Fibroblast of skin of left biceps (primary cell): ENCODE data around the gene SARDH.

Experiments used
- DNase-seq, 2 experiments: peaks; one replicate each; pipeline ENCODE4 v3.0.0-alpha.2; 2013; ENCODE audit warnings: low read depth in 2 of 2

SARDH gene, protein sequence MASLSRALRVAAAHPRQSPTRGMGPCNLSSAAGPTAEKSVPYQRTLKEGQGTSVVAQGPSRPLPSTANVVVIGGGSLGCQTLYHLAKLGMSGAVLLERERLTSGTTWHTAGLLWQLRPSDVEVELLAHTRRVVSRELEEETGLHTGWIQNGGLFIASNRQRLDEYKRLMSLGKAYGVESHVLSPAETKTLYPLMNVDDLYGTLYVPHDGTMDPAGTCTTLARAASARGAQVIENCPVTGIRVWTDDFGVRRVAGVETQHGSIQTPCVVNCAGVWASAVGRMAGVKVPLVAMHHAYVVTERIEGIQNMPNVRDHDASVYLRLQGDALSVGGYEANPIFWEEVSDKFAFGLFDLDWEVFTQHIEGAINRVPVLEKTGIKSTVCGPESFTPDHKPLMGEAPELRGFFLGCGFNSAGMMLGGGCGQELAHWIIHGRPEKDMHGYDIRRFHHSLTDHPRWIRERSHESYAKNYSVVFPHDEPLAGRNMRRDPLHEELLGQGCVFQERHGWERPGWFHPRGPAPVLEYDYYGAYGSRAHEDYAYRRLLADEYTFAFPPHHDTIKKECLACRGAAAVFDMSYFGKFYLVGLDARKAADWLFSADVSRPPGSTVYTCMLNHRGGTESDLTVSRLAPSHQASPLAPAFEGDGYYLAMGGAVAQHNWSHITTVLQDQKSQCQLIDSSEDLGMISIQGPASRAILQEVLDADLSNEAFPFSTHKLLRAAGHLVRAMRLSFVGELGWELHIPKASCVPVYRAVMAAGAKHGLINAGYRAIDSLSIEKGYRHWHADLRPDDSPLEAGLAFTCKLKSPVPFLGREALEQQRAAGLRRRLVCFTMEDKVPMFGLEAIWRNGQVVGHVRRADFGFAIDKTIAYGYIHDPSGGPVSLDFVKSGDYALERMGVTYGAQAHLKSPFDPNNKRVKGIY

DNA sequence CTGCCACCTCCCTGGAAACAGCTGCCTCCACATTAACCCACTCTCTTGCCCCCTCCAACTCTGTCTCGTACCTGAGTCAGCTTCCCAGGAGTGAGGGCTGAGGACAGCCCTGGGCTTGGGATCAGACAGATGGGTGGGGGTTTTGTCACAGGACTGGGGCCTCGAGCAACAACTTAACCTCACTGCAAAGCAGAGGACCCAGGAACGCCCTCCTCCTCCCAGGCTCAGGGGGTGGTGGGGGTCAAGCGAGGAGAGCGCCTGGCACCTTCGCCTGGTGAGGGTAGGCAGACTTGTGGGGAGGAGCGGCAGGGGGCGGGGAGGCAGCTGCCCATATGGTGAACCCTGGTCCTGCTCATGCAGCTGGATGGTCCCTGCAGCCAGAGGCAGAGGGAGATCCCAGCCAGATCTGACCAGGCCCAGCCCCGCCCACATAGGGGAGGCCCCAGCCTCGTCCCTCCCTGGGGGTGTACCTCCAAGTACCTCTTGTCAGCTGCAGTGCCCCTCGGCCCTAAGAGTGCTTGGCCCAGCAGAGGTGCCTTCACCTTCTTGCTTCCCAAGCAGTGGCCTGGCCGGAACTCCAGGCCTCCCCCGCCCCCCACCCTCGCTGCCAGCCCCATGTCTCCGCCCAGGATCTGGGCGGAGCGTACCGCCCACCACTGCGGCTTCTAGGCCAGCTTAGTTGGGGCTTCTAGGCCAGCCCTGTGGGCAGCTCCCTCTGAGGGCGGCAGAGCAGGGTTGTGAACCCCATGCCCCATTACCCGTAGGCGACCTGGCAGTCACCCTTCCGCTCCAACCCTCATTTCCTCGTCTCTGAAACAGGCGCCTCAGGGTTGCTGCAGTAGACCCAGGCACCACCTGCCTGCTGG lies at the start of gene SARDH:
Gene SARDH (minus strand): TSS at position 579 of the 866 bp plus-strand sequence. CDS start 4,179 bp downstream, outside the sequence.
- DNase-seq = no peak

DNA sequence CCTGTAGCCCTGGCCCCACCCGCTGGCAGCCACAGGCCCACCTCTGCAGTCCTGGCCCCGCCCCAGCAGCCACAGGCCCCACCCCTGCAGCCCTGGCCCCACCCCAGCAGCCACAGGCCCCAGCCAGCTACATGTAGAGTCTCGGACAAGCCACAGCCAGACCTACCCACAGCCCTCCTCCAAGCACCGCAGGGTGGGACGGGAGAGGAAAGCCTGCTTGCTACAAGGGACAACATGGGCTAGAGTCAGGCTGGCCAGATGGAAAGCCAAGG lies 49.5 kb upstream of the SARDH start:
- no peak for DNase-seq

DNA sequence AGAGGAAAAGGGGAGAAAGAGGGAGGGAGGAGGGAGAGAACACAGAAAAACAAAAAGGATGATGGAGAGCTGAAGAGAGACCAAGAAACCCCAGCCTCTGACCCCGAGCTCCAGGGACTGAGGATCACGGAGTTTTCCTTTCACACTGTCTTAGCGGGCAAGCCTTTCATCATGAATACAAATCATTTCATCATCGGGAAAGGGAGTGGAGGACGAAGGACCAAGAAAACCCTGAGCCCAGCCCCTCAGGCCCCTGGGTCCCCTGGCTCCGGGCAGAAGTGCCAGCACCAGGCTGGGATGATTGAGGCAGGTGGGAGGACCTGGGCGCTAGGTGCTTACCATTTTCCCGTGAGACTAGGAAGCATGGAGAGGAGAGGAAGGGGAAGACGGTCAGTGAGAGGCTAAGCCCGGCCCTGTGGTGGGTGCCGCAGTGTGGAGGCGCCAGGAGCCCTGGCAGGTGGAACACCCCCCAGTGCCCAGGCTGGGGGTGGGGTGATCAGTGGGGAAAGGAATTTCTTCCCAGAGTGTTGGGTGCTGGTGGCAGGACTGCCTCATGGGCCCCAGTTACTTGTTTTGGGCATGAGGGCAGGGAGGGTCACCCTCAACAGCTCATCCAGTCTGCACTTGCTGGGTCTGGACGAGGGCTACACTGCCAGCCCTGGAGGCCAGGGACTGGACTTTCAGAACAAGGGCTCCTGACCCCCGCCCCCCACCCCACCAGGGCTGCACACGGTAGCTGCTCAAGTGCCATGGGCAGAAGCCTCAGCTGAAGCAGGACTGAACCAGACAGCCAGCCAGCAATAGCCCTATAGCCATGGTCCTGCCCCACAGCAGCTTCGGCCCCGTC lies 49.0 kb upstream of the SARDH start:
- no peak for DNase-seq

DNA sequence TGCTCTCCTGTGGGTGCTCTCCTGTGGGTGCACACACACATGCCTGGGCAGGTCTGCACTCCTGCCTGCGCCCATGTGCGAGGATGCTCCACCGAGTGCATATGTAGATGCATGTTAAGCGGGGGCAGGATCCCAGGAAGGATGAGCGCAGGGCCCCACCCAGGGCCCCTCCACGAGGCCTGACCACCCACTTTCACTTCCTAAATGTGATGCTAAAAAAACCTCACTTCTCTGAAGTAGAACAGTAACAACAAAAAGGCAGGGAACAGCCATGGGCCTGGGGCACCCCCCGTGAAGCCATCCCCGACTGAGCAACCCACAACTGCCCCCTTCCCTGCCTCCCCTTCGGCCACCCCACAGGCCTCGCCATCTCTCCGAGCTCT lies 48.2 kb upstream of the SARDH start:
- no peak for DNase-seq

DNA sequence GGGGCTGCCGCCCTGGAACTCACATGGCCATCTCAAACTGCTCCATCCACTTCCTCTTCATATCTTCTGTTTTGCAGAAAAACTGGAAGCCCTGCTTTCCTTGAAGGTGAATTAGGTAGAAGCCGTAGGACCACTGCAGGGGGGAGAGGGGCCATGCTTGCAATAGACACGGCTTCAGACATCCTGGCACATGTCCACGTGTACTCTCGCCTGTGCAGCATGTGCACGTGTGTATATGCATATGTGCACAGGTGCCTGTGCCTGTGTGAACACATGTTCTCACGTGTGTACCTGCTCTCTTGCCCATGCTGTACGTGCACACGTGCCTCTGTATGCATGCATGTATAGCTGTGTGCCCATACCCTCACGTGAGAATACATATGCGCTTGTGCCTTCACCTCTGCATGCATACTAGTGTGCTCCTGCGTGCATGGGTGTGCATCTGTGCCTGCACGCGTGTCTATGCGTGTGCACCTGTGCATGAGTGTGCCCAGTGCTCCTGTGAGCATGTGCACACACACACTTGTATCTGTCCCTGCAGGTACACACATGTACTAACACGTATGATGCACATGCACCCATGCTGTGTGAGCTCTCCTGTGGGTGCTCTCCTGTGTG lies 47.7 kb upstream of the SARDH start:
- DNase-seq = no peak

DNA sequence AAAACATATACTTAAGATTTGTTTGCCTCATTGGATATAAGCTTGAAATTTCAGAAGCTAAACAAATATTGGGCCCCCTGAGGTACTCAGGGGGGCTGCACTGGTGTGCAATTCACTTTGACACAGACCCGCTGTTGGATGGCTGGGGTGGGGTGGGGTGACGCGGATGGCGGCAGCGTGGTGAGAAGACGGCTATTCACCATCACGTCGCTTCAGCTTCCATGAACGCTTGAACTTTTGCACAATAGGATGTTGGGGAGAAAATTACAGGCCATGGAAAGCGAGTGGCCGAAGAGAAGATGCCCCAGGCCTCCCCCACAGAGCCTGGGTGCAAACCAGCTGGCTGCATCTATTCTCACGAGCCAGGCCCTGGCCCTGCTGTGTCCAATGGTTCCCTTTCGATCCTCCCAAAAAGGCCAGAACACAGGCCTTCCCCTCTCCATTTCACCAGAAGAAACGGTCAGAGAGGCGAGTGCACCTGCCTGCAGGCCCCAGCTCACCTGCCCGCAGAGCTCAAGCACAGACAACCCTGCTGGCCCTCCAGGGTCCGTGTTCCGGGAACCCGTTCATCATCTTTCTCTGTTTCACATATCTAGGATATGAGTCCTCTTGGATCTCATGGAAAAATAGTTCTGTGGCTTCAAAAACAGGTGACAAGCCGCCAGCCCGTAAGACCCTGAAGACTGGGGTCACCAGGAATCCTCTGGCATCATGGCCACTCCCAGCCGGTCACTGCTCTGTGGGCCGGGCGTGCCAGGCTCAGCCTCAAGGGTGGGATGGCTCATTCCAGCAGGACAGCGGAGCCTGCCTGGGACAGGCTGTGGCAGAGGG lies 46.8 kb upstream of the SARDH start:
- DNase-seq = no peak

DNA sequence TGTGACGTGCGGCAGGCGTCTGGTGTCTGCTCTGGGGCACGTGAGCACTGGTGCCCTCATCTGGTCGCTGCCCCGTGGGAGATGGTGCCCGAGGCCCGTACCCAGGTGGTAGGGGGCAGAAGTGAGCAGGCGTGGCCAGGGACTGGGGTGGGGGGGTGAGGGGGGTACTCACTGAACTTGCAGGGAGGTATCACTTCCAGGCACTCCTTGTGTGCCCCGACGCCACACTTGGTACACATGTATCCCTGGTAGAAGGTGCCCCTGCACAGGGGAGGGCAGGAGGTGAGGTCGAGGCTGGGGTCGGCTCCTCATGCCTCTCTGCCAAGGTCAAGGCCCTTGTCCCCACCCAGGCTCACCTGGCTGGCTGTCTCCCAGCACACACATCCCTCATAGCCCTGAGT lies 45.2 kb upstream of the SARDH start:
- DNase-seq = no peak

DNA sequence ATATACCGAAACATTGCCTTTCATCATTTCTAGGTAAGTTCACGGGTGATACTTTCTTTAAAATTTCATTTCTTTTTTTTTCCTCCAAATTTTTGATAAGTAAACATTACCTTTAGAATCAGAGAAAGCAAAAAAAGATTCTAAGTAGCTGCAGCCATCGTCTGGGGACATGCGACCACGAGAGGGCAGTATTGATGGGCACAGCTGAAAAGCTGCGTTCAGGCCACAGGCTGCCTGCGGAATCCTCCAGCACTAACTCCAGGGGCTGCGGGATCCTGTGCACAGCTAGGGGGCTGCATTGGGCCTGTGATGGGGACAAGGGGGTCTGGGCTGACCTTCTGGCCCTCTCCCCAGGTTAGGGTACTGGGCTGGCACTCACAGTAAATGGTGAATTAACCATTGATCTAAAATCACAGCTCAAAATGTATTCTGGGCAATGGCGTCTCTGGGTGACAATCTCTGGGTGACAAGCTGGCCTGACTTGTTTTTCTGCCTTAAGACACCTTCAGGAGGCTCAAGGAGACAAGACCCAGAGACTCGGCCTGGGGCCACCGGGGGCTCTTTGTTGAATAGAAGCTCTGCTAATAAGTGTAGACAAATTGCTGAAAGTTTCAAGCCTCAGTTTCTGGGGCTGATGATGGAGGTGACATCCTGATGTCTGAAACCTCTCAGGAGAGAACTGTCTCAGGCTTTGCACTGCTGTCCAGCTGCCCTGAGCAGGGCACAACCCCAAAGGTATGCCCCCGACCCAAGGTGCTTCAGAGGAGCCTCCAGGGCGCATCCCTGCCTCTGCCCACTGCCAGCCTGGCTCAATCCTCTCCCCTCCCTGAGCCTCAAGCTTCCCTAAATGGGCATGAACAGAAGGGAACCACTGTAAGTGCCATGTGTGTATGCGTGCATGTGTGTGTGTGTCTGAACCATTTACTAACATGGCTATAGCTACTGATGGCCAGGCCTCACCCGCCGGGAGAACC lies 44.3 kb upstream of the SARDH start:
- DNase-seq = peak; percentile 10 to 13

DNA sequence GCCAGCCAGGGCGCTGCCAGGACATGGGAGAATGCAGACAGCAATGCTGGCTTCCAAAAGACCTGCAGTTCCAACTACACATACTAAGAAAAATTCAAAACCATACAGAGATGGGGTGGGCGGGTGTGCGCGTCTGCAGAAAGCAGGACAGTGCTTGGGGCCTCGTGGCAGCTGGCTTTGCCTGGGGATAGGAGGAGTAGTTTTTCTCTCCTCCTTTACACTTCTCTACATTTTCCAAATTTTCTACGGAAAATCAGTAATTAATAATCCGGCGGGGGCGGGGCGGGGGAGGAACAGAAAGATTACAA lies 43.6 kb upstream of the SARDH start:
- no peak for DNase-seq

DNA sequence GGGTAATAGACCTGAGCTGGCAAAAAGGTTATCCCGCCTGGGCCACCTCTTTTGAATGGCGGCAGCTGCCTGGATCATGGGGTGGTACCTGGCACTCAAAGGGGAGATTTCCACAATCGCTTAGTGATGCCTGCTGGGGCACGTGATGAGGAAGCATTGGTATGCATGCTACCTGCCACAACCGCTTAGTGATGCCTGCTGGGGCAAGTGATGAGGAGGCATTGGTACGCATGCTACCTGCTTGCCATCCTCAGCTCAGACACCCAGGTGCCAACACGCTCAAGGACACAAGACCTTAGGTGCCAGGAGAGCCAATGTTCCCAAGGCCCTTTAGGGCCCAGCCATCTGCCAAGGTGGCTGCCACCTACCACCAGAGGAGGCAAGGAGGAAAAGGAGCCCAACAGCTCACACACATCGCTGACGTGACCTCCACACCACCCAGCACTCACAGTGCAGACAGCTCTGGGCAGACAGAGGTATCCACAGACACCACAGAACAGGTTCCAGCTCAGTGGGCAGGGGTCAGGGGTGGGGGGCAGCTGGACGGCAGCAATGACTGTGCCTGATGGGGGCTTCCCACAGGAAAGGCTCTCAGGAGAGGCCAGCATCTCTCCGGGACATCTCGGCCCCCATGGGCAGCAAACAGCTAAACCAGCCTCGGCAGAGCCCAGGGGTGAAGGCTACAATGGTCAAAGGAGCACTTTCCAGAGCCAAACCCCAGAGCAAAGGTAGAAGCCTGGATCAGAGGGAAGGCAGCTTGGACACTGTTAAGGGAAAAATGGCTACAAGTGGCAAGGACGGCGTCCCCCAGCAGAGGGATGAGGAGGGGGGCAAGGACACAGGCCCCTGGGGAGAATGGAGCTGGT lies 43.0 kb upstream of the SARDH start:
- no peak for DNase-seq

DNA sequence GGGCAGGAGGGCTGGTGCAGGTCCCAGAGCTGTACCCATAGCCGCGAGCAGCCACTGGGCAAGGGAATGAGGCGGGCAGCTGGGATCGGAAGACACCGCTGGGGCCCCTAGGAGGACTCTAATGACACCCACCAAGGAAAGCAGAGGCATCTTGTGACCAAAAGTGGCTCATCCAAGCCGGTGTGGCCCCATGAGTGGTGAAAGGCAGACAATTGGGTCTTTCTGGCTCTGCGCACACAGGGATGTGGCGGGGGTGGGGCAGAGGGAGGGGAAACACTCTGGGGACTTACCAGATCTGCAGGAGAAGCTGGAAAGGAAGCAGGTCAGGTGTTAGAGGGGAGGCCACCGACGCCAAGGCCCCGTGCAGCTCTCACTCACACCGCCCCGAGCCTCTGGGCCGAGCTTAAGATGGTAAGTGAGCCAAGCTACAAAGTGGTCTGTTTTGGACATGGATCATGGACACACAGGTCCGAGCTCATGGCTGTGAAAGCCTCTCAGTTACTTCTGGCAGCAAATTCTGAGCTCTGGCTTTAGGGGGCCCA lies 42.3 kb upstream of the SARDH start:
- no peak for DNase-seq

DNA sequence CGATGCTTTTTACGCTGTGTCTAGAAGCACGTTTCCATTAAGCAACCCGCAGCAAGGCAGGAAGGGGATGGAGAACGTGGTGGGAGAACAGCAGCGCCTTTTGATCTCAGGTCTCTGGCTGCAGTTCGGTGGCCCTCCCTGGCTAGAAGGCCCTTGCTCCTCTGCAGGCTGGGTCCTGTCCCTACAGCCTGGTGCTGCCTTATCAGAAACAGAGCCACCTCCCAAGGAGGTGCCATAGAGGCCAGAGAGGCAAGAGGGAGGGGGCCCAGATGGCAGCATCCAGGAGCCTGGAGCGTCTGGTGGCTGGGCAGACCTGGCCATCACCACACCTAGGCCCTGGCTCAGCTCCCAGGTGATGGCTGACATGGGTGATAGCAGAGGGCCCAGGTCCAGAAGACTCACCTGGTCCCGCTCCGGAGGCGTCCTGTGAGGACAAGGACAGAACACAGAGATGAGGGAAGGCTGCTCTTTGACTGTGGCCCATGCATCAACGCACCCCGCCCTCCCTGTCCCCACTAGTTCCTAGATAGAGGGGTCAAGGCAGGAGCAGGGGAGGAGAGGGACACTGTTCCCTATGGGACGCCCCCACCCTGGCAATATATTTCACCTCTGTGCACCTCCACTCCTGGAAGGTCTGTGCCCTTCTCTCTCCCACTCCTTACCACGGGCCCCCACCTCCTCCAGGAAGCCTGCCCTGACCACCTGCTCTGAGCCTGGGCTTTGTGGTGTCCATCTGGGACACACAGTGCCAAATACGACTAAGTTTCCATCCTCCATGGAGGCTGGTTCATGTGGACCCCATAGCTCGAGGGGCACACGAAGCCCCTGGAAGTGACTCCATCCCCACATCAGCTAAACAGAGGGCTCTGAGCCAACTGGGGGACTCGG lies 41.6 kb upstream of the SARDH start:
- no peak for DNase-seq

DNA sequence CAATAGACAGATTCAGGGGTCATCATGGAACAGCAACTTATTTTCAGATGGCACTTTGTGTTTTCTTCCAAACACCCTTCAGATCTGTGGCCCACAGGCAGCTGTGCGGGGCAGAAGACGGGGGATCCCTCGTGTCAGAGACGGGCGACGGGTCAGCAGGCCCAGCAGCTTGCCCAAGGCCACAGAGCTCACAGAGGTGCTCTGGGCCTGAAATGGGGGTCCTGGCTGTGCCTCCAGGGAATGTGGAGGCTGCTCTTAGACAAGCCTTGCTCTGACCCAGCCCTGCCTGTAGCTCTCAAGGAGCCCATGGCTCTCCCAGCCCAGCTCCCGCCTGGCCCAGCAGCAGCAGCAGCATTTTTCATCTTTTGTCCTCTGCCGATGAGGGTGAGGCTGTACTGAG lies 40.9 kb upstream of the SARDH start:
- no peak for DNase-seq

DNA sequence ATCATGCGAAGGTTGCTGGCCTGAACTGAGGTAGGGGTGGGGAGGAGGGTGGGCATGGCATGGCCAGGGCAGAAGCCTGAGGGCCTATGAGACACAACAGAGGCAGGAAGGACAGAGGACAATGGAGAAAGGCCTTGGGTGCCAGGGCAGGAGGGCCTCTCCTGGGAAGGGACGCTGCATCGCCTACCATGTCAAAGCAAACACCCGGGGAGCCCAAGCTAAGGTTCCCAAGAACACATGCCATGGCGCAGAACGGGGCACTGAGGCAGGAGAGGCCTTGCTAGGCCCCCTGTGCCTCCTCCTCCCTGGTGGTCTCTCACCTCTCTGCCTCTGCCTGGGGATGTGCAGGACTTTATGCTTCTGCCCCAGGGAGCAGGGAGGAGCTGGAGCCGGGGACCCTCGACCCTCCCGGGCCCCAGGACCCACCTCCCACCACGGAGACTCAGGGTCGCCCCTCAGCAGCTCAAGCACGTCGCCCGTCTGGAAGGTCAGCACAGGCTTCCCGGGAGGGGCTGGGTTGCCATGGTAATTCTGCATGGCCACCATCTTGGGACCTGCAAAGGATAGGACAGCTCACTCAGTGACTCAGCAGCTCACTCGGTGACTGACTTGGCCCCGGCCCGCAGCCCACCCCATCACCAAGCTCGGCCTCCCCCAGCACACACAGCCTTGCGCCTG lies 40.3 kb upstream of the SARDH start:
- no peak for DNase-seq

DNA sequence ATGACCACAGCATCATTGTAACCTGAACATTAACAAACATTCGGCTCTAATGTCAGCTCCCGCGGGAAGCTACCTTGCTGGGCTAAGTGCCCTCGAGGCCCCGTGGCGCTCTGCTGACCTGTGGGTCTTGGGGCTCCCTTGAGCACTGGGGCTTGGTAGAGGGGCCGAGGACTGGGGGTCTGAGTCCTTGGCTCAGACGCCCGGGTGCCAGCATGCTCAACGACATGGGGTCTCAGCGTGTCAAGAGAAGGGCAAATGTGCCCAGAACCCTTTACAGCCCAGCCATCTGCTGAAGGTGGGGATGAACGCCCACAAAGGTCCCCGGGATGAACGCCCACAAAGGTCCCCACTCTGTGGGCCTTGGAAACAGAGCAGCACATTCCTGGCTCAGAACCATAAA lies 39.7 kb upstream of the SARDH start:
- no peak for DNase-seq
